Measurements from ENCODE around the gene DNAH14.

DNAH14 gene

DNA sequence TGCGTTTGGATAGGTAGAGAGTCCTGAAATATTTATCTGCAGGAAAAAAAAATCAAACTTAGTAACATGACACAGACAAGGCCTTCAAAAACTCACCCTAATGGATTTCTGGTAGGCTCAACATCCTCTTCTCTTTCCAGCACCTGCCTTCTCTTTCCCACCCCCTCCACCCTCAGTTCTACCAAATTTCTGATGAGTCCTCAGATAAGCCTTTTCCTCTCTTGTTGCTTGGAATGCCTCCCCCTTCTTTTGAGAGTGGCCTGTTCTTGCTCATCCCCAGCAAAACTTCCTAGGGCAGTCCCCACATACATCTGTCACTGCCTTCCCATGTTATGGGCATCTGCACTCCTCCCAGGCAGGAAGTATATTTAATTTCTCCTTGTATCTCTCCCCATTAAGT is 506.0 kb downstream of the DNAH14 start:
- TF ChIP-seq TCF12 (IDR thresholded peaks at IDR 0.05; ENCODE audit: low read depth) (no peak), ZBTB7A (IDR thresholded peaks at IDR 0.05; ENCODE audit: low read depth) (no peak), YY1 (IDR thresholded peaks at IDR 0.05; ENCODE audit: low read depth) (no peak), FOXM1 (IDR thresholded peaks at IDR 0.05; ENCODE audit: borderline replicate concordance, low read depth) (no peak), MAX (IDR thresholded peaks at IDR 0.05) (no peak), USF1 (IDR thresholded peaks at IDR 0.05) (no peak)

- no peak for TF ChIP-seq TAF1 (IDR thresholded peaks at IDR 0.05; ENCODE audit: low read depth)
- TF ChIP-seq CEBPB (IDR thresholded peaks at IDR 0.05): no peak
- no peak for TF ChIP-seq RAD21 (IDR thresholded peaks at IDR 0.05; ENCODE audit: low read depth)
- no peak for TF ChIP-seq USF1 (IDR thresholded peaks at IDR 0.05)
- TF ChIP-seq YY1 (IDR thresholded peaks at IDR 0.05; ENCODE audit: low read depth): no peak
- no peak for TF ChIP-seq MAX (IDR thresholded peaks at IDR 0.05)
- no peak for TF ChIP-seq EGR1 (IDR thresholded peaks at IDR 0.05)
- no peak for TF ChIP-seq NFIC (IDR thresholded peaks at IDR 0.05)
- no peak for TF ChIP-seq EP300 (IDR thresholded peaks at IDR 0.05; ENCODE audit: borderline replicate concordance)
- TF ChIP-seq ZBTB7A (IDR thresholded peaks at IDR 0.05; ENCODE audit: low read depth): no peak
These were observed 506.5 kb downstream of the DNAH14 start for GRCh38 chr1:225435957-225436392.

- TF ChIP-seq TAF1 (IDR thresholded peaks at IDR 0.05; ENCODE audit: low read depth) (no peak), RAD21 (IDR thresholded peaks at IDR 0.05; ENCODE audit: low read depth) (peak; percentile 46)
These were observed 508.4 kb downstream of the DNAH14 start for GRCh38 chr1:225437710-225438437.

- TF ChIP-seq CREB1 (IDR thresholded peaks at IDR 0.05; ENCODE audit: low read depth) (no peak), TCF12 (IDR thresholded peaks at IDR 0.05; ENCODE audit: low read depth) (no peak)
- TF ChIP-seq, protein P1, sequence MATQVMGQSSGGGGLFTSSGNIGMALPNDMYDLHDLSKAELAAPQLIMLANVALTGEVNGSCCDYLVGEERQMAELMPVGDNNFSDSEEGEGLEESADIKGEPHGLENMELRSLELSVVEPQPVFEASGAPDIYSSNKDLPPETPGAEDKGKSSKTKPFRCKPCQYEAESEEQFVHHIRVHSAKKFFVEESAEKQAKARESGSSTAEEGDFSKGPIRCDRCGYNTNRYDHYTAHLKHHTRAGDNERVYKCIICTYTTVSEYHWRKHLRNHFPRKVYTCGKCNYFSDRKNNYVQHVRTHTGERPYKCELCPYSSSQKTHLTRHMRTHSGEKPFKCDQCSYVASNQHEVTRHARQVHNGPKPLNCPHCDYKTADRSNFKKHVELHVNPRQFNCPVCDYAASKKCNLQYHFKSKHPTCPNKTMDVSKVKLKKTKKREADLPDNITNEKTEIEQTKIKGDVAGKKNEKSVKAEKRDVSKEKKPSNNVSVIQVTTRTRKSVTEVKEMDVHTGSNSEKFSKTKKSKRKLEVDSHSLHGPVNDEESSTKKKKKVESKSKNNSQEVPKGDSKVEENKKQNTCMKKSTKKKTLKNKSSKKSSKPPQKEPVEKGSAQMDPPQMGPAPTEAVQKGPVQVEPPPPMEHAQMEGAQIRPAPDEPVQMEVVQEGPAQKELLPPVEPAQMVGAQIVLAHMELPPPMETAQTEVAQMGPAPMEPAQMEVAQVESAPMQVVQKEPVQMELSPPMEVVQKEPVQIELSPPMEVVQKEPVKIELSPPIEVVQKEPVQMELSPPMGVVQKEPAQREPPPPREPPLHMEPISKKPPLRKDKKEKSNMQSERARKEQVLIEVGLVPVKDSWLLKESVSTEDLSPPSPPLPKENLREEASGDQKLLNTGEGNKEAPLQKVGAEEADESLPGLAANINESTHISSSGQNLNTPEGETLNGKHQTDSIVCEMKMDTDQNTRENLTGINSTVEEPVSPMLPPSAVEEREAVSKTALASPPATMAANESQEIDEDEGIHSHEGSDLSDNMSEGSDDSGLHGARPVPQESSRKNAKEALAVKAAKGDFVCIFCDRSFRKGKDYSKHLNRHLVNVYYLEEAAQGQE (IDR thresholded peaks at IDR 0.05; ENCODE audit: low read depth): no peak
These were observed 511.1 kb downstream of the DNAH14 start for GRCh38 chr1:225440380-225441221.

GRCh38 chr1:225441314-225442122 is 512.0 kb downstream of the DNAH14 start:
- TF ChIP-seq YY1 (IDR thresholded peaks at IDR 0.05; ENCODE audit: low read depth) (no peak), EP300 (IDR thresholded peaks at IDR 0.05; ENCODE audit: borderline replicate concordance) (no peak)
- TF ChIP-seq, protein P1 (IDR thresholded peaks at IDR 0.05; ENCODE audit: low read depth): no peak

DNA sequence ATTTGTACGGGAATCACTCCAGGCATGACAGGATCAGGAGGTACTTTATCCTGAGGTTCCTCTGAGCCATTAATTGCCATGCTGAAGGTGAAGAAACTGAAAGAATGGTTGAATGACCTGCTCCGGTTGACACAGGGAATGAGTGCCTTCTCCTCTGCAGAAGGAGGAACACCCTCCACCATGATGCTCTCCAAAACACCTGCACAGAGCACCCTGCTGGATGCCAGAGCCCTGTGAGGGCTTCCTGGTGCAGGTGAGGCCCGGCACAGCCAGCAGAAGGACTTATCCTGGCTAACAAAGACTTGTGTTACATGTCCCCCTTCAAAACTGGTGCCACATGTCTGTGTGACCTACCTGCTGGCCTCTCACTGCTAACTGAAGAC is 512.6 kb downstream of the DNAH14 start:
- no peak for TF ChIP-seq TAF1 (IDR thresholded peaks at IDR 0.05; ENCODE audit: low read depth)
- TF ChIP-seq, protein P1 (IDR thresholded peaks at IDR 0.05; ENCODE audit: low read depth): no peak
- TF ChIP-seq EGR1 (IDR thresholded peaks at IDR 0.05): no peak
- TF ChIP-seq EP300 (IDR thresholded peaks at IDR 0.05; ENCODE audit: borderline replicate concordance): no peak
- no peak for TF ChIP-seq TEAD4 (IDR thresholded peaks at IDR 0.05)
- no peak for TF ChIP-seq YY1 (IDR thresholded peaks at IDR 0.05; ENCODE audit: low read depth)
- TF ChIP-seq CEBPB (IDR thresholded peaks at IDR 0.05): no peak
- TF ChIP-seq TCF12 (IDR thresholded peaks at IDR 0.05; ENCODE audit: low read depth): no peak

Data from Ishikawa (cell line).